OCI-LY3 (cell line): ENCODE data around the gene ADGRV1.

Experiments
- H2AFZ ChIP-seq: fragments of 200-600, 300-600 bp; shearing (Covaris generic); 2 replicates; pipeline ENCODE4 v1.6.0; 2014; ENCODE audit warnings: antibody characterized with exemption, low read depth, low read length
- H3K27ac ChIP-seq: fragments of 200-600, 300-600 bp; sonication (generic); 2 replicates; pipeline ENCODE4 v1.5.1; 2014; ENCODE audit warnings: mild to moderate bottlenecking, low read length, moderate library complexity, mixed read lengths
- H3K27me3 ChIP-seq: fragments of 200-600, 300-600 bp; sonication (generic); 2 replicates; pipeline ENCODE4 v1.6.1; 2014; ENCODE audit warnings: low read depth, low read length, mixed read lengths
- H3K36me3 ChIP-seq: fragments of 200-600, 300-600 bp; sonication (generic); replicated peaks from 2 replicates; pipeline ENCODE3; 2014; ENCODE audit warnings: low read depth, low read length, mixed read lengths
- H3K4me1 ChIP-seq: fragments of 300-600, 200-600 bp; sonication (generic); 2 replicates; pipeline ENCODE4 v1.6.1; 2014; ENCODE audit warnings: low read length, mixed read lengths
- H3K4me2 ChIP-seq: fragments of 200-600, 300-600 bp; sonication (generic); 2 replicates; pipeline ENCODE4 v1.6.1; 2014; ENCODE audit warnings: low read length, mixed read lengths
- H3K4me3 ChIP-seq: fragments of 300-600, 200-600 bp; sonication (generic); 2 replicates; pipeline ENCODE4 v1.5.1; 2014; ENCODE audit warnings: antibody characterized with exemption, mild to moderate bottlenecking, low read length, moderate library complexity
- H3K79me2 ChIP-seq: fragments of 300-600, 200-600 bp; shearing (Covaris generic); 2 replicates; pipeline ENCODE4 v1.6.1; 2014; ENCODE audit warnings: mild to moderate bottlenecking, low read length, mixed read lengths
- H3K9ac ChIP-seq: fragments of 300-600, 200-600 bp; shearing (Covaris generic); 2 replicates; pipeline ENCODE4 v1.6.0; 2014; ENCODE audit warnings: mild to moderate bottlenecking, low read length, moderate library complexity
- H3K9me3 ChIP-seq: fragments of 200-600, 300-600 bp; shearing (Covaris generic); 2 replicates; pipeline ENCODE4 v1.6.1; 2014; ENCODE audit warnings: low read length, mixed read lengths; ENCODE audit not compliant: insufficient read depth
- H4K20me1 ChIP-seq: fragments of 200-600, 300-600 bp; sonication (generic); 2 replicates; pipeline ENCODE4 v1.6.1; 2016; ENCODE audit warnings: low read length, mixed read lengths; ENCODE audit not compliant: insufficient read depth
- EZH2phosphoT487 ChIP-seq: fragments of 200-600 bp; shearing (Covaris generic); IDR thresholded peaks from 2 replicates; pipeline ENCODE4 v1.6.1; 2018; ENCODE audit warnings: antibody characterized with exemption, mixed run types, low read depth
- TF ChIP-seq, protein P1 (sequence below): fragments of 200-600, 300-600 bp; sonication (generic); IDR thresholded peaks from 2 replicates; pipeline ENCODE4 v1.5.1; 2014; ENCODE audit warnings: antibody characterized with exemption, low read length, low read depth

ADGRV1 gene

GRCh38 chr5:90530736-90531487 lies 27.7 kb upstream of the ADGRV1 start:
- H3K4me2 ChIP-seq = peak overlapping the region; percentile 60; the same call in 1 of the 2 replicates
- peaks cover 21% of the 10 kb centered on the region for H3K79me2 ChIP-seq
- no peaks in the 10 kb centered on the region for H4K20me1 ChIP-seq
- H3K27me3 ChIP-seq = peaks cover 29% of the 10 kb centered on the region
- H3K36me3 ChIP-seq = no peaks in the 10 kb centered on the region
- H3K4me3 ChIP-seq = peak overlapping the region; percentile 87; the same call in 1 of the 2 replicates
- H3K4me1 ChIP-seq = peaks cover 14% of the 10 kb centered on the region
- no peaks in the 10 kb centered on the region for H3K9me3 ChIP-seq
- TF ChIP-seq, protein P1, sequence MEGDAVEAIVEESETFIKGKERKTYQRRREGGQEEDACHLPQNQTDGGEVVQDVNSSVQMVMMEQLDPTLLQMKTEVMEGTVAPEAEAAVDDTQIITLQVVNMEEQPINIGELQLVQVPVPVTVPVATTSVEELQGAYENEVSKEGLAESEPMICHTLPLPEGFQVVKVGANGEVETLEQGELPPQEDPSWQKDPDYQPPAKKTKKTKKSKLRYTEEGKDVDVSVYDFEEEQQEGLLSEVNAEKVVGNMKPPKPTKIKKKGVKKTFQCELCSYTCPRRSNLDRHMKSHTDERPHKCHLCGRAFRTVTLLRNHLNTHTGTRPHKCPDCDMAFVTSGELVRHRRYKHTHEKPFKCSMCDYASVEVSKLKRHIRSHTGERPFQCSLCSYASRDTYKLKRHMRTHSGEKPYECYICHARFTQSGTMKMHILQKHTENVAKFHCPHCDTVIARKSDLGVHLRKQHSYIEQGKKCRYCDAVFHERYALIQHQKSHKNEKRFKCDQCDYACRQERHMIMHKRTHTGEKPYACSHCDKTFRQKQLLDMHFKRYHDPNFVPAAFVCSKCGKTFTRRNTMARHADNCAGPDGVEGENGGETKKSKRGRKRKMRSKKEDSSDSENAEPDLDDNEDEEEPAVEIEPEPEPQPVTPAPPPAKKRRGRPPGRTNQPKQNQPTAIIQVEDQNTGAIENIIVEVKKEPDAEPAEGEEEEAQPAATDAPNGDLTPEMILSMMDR = no peak
- TF ChIP-seq EZH2phosphoT487 = no peak
- H2AFZ ChIP-seq = no peak overlapping the region; the same call in 1 of the 2 replicates
- H3K27ac ChIP-seq = no peak overlapping the region
- no peak overlapping the region for H3K9ac ChIP-seq

GRCh38 chr5:90533794-90534193 lies 24.8 kb upstream of the ADGRV1 start:
- H3K27ac ChIP-seq = no peak overlapping the region
- no peak overlapping the region for H3K4me2 ChIP-seq
- peaks cover 5% of the 10 kb centered on the region for H3K79me2 ChIP-seq
- no peaks in the 10 kb centered on the region for H3K36me3 ChIP-seq
- peaks cover 5% of the 10 kb centered on the region; the same call in 1 of the 2 replicates for H3K4me1 ChIP-seq
- H3K27me3 ChIP-seq = peaks cover 29% of the 10 kb centered on the region
- H4K20me1 ChIP-seq = no peaks in the 10 kb centered on the region
- TF ChIP-seq EZH2phosphoT487 = no peak
- TF ChIP-seq, protein P1 = no peak
- H3K9me3 ChIP-seq = no peaks in the 10 kb centered on the region
- no peak overlapping the region for H3K9ac ChIP-seq
- no peak overlapping the region for H3K4me3 ChIP-seq
- H2AFZ ChIP-seq = no peak overlapping the region

DNA sequence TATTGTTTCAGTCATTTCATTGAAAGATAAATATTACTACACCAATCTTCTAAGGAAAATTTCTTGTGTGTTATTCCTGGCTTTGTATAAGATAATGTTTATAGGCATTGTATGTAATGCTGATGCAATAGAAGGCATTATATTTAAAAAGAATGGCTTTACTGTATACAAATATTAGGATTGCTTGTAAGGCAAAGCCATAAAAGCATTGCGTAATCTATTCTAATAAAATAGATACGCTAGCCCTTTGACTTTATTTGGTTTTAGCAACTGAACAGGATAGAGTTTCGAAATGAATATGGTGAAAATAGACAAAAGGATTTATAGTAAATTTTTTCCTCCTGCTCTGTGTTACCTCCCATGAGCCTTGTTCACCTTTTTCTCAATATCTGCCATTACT lies 23.7 kb upstream of the ADGRV1 start:
- H3K27ac ChIP-seq = no peak overlapping the region

More for the DNA sequence above, 23.7 kb upstream of the ADGRV1 start:
- no peak overlapping the region for H3K4me2 ChIP-seq
- TF ChIP-seq, protein P1 = no peak
- TF ChIP-seq EZH2phosphoT487 = no peak
- H3K27me3 ChIP-seq = peaks cover 29% of the 10 kb centered on the region
- H4K20me1 ChIP-seq = no peaks in the 10 kb centered on the region
- peaks cover 5% of the 10 kb centered on the region; the same call in 1 of the 2 replicates for H3K4me1 ChIP-seq
- H3K9ac ChIP-seq = no peak overlapping the region
- no peaks in the 10 kb centered on the region for H3K79me2 ChIP-seq
- H3K4me3 ChIP-seq = no peak overlapping the region
- H3K36me3 ChIP-seq = no peaks in the 10 kb centered on the region
- no peaks in the 10 kb centered on the region for H3K9me3 ChIP-seq
- H2AFZ ChIP-seq = no peak overlapping the region
